Tibial nerve (tissue), 4 donors: ENCODE measurements around the gene LRRTM4.

Experiments
- EP300 ChIP-seq, 2 donors: sonication (generic); formaldehyde crosslinking; IDR thresholded peaks; one replicate each; pipeline ENCODE4 v1.6.1; 2017; ENCODE audit warnings: antibody characterized with exemption in 2 of 2, mild to moderate bottlenecking in 1 of 2
- POLR2A ChIP-seq, 2 donors: fragments of 450-650 bp; IDR thresholded peaks; one replicate each; pipeline ENCODE4 v1.6.1; 2017; ENCODE audit warnings: antibody characterized with exemption in 2 of 2, mild to moderate bottlenecking in 2 of 2, moderate library complexity in 2 of 2
- TF ChIP-seq, protein P1 (sequence below), 5 experiments: fragments of 200-600 bp in 3 of 5; fragments of 450-650 bp in 2 of 5; sonication (generic) in 3 of 5; IDR thresholded peaks; one replicate each; pipeline ENCODE4 v1.5.1; 2016 to 2019; ENCODE audit warnings: antibody characterized with exemption in 5 of 5, mild to moderate bottlenecking in 3 of 5, moderate library complexity in 2 of 5

- TF ChIP-seq POLR2A (IDR thresholded peaks at IDR 0.05) (no peak), EP300 (IDR thresholded peaks at IDR 0.05) (no peak)
- TF ChIP-seq, protein P1, sequence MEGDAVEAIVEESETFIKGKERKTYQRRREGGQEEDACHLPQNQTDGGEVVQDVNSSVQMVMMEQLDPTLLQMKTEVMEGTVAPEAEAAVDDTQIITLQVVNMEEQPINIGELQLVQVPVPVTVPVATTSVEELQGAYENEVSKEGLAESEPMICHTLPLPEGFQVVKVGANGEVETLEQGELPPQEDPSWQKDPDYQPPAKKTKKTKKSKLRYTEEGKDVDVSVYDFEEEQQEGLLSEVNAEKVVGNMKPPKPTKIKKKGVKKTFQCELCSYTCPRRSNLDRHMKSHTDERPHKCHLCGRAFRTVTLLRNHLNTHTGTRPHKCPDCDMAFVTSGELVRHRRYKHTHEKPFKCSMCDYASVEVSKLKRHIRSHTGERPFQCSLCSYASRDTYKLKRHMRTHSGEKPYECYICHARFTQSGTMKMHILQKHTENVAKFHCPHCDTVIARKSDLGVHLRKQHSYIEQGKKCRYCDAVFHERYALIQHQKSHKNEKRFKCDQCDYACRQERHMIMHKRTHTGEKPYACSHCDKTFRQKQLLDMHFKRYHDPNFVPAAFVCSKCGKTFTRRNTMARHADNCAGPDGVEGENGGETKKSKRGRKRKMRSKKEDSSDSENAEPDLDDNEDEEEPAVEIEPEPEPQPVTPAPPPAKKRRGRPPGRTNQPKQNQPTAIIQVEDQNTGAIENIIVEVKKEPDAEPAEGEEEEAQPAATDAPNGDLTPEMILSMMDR (IDR thresholded peaks at IDR 0.05): no peak
Observed at GRCh38 chr2:77021161-77021560, 501.0 kb downstream of the LRRTM4 start.
